Femur (tissue), 1 donor: ENCODE results near the gene NGFR.
"Not testable (repeated sequence)": the region's sequence is repeated elsewhere in the genome, so short reads cannot be mapped to it uniquely, and the experiment has no call there.

Experiments
- DNase-seq: peaks from one replicate; pipeline ENCODE4 v3.0.0-alpha.2; 2017

NGFR gene

DNA sequence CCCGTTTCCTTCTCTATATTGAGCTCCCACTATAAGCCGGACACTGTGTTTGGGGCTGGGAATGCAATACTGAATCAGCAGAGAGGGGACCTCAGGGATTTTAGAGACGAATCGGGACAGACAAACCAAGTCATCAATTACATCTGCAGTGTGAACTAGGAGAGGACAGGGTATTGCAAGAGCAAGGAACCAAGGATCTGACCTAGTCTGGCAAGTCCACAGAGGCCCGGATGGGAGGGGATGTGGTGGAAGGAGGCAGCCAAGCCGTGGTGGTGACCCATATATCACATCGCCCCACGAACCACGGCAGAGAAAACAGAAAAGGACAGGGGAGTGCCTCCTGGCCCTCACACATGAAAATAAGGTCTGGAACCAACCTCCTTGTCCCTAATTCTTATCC is 52.5 kb downstream of the NGFR start:
- DNase-seq = peak; percentile 45

GRCh38 chr17:49548051-49548505 is 53.0 kb downstream of the NGFR start:
- DNase-seq = peak; percentile 62

- no peak for DNase-seq
Observed at GRCh38 chr17:49548506-49549310, 53.6 kb downstream of the NGFR start.

DNA sequence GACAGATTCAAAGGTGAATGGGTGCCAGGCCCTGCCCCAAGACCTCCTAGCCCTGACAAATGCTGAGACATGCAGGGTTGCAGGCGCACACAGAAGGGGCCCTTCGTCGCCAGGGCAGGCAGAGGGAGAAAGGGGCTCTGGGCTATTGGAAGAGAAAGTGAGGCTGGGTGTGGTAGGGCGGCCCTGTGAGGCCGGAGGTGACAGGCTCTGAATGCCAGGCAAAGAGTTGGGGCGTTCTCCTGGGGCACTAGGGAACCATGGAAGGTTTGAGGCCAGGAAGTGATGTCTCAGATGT is 54.2 kb downstream of the NGFR start:
- no peak for DNase-seq

DNA sequence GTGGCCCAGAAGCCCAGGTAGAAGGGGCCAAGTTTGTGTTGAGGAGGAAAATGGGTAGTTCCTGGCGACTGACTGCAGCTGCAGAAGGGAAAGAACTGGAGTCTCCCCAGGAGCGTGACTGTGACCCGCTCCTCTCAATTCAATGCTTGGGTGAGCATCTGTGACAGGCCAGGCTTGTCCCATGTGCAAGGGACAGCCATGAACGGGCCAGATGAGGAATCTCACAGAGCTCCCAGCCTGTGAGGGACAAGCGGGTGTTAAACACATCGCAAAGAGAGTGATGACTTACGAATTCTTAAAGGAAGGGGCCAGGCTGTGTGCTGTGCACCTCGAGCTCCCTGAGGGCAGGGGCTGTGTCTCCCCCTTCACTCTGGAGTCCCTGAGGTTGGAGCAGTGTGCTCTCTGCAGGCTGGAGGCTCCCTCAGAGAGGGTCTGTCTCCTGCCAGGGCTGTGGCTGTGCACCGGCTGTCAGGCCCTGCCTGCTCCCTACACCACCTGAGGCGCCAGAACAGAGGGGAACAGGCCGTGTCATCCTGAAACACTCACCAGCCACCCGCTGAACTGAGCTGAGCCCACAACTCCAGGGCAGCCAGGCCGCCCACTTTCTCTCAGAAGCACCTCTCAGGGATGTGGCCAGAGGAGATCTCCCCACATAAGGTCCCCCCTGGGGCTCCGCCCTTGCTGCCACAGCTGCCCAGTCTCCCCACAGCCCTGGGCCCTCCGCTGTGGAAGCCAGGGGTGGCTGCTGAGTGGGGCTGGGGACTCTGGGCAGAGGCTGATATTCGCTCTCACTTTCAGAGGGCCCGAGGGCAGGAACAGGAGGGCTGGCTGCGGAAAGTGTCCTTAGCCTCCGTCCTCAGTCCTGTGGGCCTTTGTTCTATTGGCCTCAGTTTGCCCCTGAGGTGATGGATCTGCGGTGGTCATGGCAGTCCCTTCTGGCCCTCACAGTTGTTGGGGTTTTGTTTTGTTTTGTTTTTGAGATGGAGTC is 54.9 kb downstream of the NGFR start:
- DNase-seq = no peak

DNA sequence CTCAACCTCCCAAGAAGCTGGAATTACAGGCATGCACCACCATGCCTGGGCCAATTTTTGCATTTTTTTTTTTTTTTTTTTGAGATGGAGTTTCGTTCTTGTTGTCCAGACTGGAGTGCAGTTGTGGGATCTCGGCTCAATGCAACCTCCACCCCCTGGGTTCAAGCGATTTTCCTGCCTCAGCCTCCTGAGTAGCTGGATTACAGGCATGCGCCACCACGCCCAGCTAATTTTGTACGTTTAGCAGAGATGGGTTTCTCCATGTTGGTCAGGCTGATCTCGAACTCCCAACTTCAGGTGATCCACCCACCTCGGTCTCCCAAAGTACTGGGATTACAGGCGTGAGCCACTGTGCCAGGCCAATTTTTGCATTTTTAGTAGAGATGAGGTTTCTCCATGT is 55.7 kb downstream of the NGFR start:
- DNase-seq = not testable (repeated sequence)

GRCh38 chr17:49551221-49552069 is 56.4 kb downstream of the NGFR start:
- DNase-seq = no peak

GRCh38 chr17:49552070-49552751 is 57.1 kb downstream of the NGFR start:
- peak; percentile 75 for DNase-seq

DNA sequence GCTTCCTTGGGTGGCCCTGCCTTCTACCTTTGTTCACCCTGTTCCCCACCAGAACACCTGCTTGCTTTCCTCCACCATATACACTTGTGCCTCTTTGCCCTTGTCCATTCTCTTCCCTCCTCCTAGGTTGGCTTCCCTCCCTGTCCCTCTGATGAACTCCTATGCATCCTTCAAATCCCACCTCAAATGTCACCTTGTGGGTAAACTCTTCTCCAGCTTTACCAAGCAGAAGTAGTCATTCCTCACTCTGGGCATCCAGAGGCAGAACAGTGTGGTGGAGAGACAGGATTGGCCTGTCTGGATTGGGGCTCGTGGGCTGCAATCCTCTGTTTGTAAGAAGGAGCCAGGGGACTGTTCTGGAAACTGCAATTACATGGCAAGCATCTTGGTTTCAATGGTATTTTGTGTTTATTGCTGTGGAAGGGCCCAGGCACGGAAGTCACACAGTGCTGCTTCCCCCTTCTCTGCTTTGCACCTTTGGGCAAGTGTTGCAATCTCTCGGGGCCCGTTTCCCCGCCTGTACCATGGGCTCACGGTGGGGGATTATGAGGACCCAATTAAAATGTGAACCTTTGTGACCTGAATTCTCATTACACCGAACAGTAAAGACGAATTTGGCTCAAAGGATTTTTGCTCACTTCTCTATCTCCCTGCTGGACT is 58.7 kb downstream of the NGFR start:
- DNase-seq = no peak

- no peak for DNase-seq
Observed at GRCh38 chr17:49554694-49555494, 59.8 kb downstream of the NGFR start.

DNA sequence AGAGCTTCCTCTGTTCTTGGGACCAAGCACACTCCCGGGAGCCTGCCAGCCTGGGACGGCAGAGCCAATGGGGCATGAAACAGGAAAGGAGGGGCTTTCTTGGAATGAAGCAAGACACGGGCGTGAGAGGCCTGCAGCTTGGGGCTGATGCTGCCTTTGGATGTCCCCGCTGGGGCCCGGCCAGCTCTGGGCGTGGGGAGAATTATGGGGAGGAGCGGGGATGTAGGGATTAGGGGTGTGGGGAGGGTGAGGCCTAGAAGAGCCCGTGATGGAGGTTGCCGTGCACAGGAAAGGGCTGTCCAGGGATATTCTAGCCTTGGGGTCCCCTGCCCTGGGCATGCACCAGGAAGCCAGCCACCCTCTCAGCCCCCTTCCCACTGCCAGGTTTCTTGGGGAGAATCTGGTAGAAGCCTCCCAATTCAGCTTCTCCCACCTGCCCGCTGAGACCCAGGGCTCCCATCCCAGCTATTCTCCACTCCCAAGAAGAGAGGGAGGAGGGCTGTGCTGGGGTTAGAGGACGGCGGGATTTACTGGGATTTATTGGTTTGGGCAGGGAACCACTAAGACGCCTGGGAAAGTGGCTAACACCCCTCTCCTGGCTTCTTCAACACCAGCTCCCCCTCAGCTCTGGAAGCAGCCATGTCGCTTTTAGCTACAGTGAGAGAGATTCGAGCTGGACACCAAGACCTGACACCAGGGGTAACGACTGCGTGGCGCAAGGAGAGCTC is 60.6 kb downstream of the NGFR start:
- DNase-seq = peak; percentile 46

DNA sequence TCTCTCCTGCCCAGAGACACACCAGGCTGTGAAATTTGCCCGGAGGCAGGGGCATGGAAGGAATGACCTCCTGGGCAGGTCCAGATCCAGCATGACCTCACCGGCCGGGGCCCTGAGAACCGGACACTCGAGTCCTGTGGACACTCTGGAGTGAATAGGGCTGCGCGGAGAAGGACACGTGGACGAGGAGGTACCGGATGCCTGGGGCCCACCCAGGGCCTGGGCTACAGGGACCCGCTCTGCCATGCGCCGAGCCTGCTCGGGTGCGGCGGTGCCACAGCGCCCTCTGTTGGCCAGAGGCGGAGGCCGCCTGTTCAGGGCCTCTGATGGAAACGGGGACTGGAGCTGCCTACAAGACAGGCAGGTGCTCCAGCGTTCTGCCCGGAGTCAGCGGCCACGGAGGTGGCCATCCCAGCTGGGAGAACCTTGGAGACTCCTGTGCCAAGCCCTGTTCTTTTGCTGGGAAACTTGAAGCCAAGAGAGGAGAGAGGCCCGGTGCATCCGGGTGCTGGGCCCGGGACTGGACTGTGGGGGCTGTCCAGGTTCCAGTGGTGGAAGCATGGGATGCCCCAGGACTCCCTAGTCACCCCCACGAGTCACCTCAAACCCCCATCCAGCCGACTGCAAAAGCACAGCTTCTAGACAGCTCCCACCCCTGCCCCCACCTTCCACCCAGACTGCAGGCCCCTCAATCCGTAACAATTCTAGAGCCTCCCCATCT is 61.3 kb downstream of the NGFR start:
- DNase-seq = peak; percentile 92

DNA sequence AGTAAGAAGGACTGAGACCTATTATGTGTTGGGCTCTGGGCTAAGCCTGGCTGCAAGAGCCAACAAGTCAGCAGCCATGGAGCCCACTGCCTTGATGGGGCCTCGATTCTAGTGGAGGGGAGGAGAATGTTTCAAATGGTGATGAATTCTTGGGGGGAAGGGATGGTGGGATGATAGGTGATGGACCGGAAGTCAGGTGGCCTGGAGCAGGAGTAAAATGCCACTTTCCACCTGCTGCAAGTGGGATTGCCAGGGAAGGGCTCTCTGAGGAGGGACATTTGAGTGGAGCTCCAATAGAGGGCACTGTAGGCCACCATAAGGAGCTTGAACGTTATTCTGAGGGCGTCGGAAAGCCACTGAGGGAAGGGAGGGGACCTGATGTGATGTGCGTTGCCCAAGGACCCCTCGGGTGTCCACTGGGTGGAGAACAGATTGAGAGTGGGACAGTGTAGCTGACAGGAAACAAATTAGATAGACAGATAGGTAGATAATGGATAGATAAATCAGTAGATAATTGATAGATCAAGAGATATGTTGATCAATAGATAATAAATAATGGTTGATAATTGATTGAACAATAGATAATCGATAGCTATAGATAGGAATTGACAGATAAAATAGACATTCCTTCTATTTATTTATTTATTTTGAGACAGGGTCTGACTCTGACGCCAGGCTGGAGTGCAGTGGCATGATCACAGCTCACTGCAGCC is 62.4 kb downstream of the NGFR start:
- peak; percentile 30 for DNase-seq
